Measurements from ENCODE around the gene CDC42EP5. TPM values are rescaled to one million over a fixed set of nuclear protein-coding genes. Genes with fewer than 3 reads are reported as not detected.

The CDC42EP5 gene
- total and polyA plus RNA-seq, 12 donors: 0.44 to 36.0 (median 15.7) TPM

- no peak for DNase-seq
- no peak overlapping the region for H3K27ac ChIP-seq
- H3K27me3 ChIP-seq: peaks cover 18% of the 10 kb centered on the region
- peaks cover 3 to 8% of the 10 kb centered on the region in 2 donors for H3K4me1 ChIP-seq (replicated peaks in 1 of 2)
- intact Hi-C loops (cut with DNase I): no loop called here
- H3K4me3 ChIP-seq: no peak overlapping the region
- H3K36me3 ChIP-seq (replicated peaks in 1 of 2): no peaks in the 10 kb centered on the region
- 59 to 69% (median 65%) methylated on average over 12 to 17 of the region's 17 CpGs for WGBS, 4 donors
- no peaks in the 10 kb centered on the region for H3K9me3 ChIP-seq (replicated peaks in 1 of 3)
- TF ChIP-seq POLR2A (IDR thresholded peaks at IDR 0.05): no peak
- no peak for TF ChIP-seq CTCF (IDR thresholded peaks at IDR 0.05)
Observed at GRCh38 chr19:54426291-54426931, 46.7 kb downstream of the CDC42EP5 start.

GRCh38 chr19:54425382-54425723 is 47.7 kb downstream of the CDC42EP5 start:
- intact Hi-C loops (cut with DNase I): no loop called here
- peaks cover 20% of the 10 kb centered on the region for H3K27me3 ChIP-seq
- WGBS, 4 donors: 63 to 71% (median 68%) methylated on average over 5 of the region's 5 CpGs

GRCh38 chr19:54424660-54425381 is 48.3 kb downstream of the CDC42EP5 start:
- H3K36me3 ChIP-seq (replicated peaks in 1 of 2): no peaks in the 10 kb centered on the region
- WGBS, 4 donors: 85 to 89% (median 87%) methylated on average over 34 to 36 of the region's 36 CpGs
- no peaks in the 10 kb centered on the region for H3K9me3 ChIP-seq (replicated peaks in 1 of 3)
- no peaks in the 10 kb centered on the region for H3K4me1 ChIP-seq (replicated peaks in 1 of 2)
- no peak overlapping the region for H3K4me3 ChIP-seq
- H3K27me3 ChIP-seq: peaks cover 15% of the 10 kb centered on the region
- no peak overlapping the region for H3K27ac ChIP-seq
- no peak for DNase-seq
- intact Hi-C loops (cut with DNase I): no loop called here
- TF ChIP-seq CTCF (IDR thresholded peaks at IDR 0.05) (no peak), POLR2A (IDR thresholded peaks at IDR 0.05) (no peak)

More at GRCh38 chr19:54425382-54425723, 47.7 kb downstream of the CDC42EP5 start:
- H3K4me1 ChIP-seq (replicated peaks in 1 of 2): no peaks in the 10 kb centered on the region
- no peaks in the 10 kb centered on the region for H3K36me3 ChIP-seq (replicated peaks in 1 of 2)
- H3K9me3 ChIP-seq (replicated peaks in 1 of 3): no peaks in the 10 kb centered on the region
- DNase-seq: no peak
- H3K4me3 ChIP-seq: no peak overlapping the region
- TF ChIP-seq CTCF (IDR thresholded peaks at IDR 0.05) (no peak), POLR2A (IDR thresholded peaks at IDR 0.05) (no peak)
- no peak overlapping the region for H3K27ac ChIP-seq

GRCh38 chr19:54424201-54424600 is 48.9 kb downstream of the CDC42EP5 start:
- WGBS, 4 donors: 80 to 88% (median 87%) methylated on average over 11 to 14 of the region's 14 CpGs
- Histone ChIP-seq H3K27ac (no peak overlapping the region), H3K4me3 (no peak overlapping the region), H3K36me3 (replicated peaks in 1 of 2) (no peaks in the 10 kb centered on the region), H3K9me3 (replicated peaks in 1 of 3) (no peaks in the 10 kb centered on the region), H3K27me3 (peaks cover 13% of the 10 kb centered on the region), H3K4me1 (replicated peaks in 1 of 2) (no peaks in the 10 kb centered on the region)
- intact Hi-C loops (cut with DNase I): no loop called here
- no peak for TF ChIP-seq POLR2A (IDR thresholded peaks at IDR 0.05)
- no peak for TF ChIP-seq CTCF (IDR thresholded peaks at IDR 0.05)
- no peak for DNase-seq

All from adrenal gland (tissue), 12 donors.